Measurements from ENCODE around the gene PRKAG1.

PRKAG1 gene

DNA sequence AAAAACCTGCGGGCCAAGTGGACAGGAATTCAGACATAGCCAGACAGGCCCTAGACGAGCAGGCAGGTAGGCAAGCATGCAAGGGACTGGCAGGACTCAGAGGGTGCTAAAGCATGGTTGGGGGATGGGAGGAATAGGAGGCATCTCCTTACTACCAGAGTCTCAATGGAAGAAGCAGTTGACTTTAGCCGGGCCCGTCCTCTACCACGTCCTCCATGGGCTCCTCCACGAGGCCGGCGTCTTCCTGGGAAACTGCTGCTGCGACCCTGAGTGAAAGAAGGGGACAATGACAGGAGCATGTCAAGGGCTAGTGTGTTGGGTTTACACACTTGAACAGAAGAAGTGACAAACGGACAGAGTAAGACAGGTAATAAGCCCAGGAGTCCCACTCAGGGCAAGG, 30.4 kb upstream of the PRKAG1 start:
- peaks cover 97% of the 10 kb centered on the region for H3K36me3 ChIP-seq (ENCODE audit: insufficient read depth, insufficient read length, low read length)
- H3K4me3 ChIP-seq (ENCODE audit: insufficient read length, low read depth): no peak overlapping the region
- TF ChIP-seq SUZ12 (IDR thresholded peaks at IDR 0.05; ENCODE audit: extremely low read depth, insufficient read depth, insufficient read length) (no peak), YY1 (IDR thresholded peaks at IDR 0.05; ENCODE audit: insufficient read depth, insufficient read length) (no peak), ZNF274 (IDR thresholded peaks at IDR 0.05; ENCODE audit: low read depth, low read length) (no peak)
- no peaks in the 10 kb centered on the region for H3K4me1 ChIP-seq (ENCODE audit: insufficient read depth, insufficient read length)
- H3K27me3 ChIP-seq (ENCODE audit: insufficient read depth, insufficient read length): no peaks in the 10 kb centered on the region
- no peak overlapping the region for H3K9ac ChIP-seq (ENCODE audit: insufficient read length, low read depth)
- no peaks in the 10 kb centered on the region for H3K9me3 ChIP-seq (ENCODE audit: insufficient read depth, low read length)
- no peak for DNase-seq (ENCODE audit: low read depth, low spot score)

GRCh38 chr12:49046129-49046895, 27.7 kb upstream of the PRKAG1 start:
- Histone ChIP-seq H3K4me1 (ENCODE audit: insufficient read depth, insufficient read length) (peaks cover 3% of the 10 kb centered on the region), H3K4me3 (ENCODE audit: insufficient read length, low read depth) (no peak overlapping the region), H3K9ac (ENCODE audit: insufficient read length, low read depth) (no peak overlapping the region), H3K9me3 (ENCODE audit: insufficient read depth, low read length) (no peaks in the 10 kb centered on the region), H3K27me3 (ENCODE audit: insufficient read depth, insufficient read length) (no peaks in the 10 kb centered on the region), H3K36me3 (ENCODE audit: insufficient read depth, insufficient read length, low read length) (peaks cover 97% of the 10 kb centered on the region)
- TF ChIP-seq YY1 (IDR thresholded peaks at IDR 0.05; ENCODE audit: insufficient read depth, insufficient read length): no peak
- TF ChIP-seq SUZ12 (IDR thresholded peaks at IDR 0.05; ENCODE audit: extremely low read depth, insufficient read depth, insufficient read length): no peak
- no peak for TF ChIP-seq ZNF274 (IDR thresholded peaks at IDR 0.05; ENCODE audit: low read depth, low read length)
- DNase-seq (ENCODE audit: low read depth, low spot score): no peak

GRCh38 chr12:49044660-49045059, 26.1 kb upstream of the PRKAG1 start:
- DNase-seq (ENCODE audit: low read depth, low spot score): no peak
- Histone ChIP-seq H3K4me3 (ENCODE audit: insufficient read length, low read depth) (no peak overlapping the region), H3K9me3 (ENCODE audit: insufficient read depth, low read length) (no peaks in the 10 kb centered on the region), H3K9ac (ENCODE audit: insufficient read length, low read depth) (no peak overlapping the region), H3K4me1 (ENCODE audit: insufficient read depth, insufficient read length) (peaks cover 3% of the 10 kb centered on the region), H3K27me3 (ENCODE audit: insufficient read depth, insufficient read length) (no peaks in the 10 kb centered on the region), H3K36me3 (ENCODE audit: insufficient read depth, insufficient read length, low read length) (peaks cover 97% of the 10 kb centered on the region)
- TF ChIP-seq ZNF274 (IDR thresholded peaks at IDR 0.05; ENCODE audit: low read depth, low read length): no peak
- no peak for TF ChIP-seq YY1 (IDR thresholded peaks at IDR 0.05; ENCODE audit: insufficient read depth, insufficient read length)
- no peak for TF ChIP-seq SUZ12 (IDR thresholded peaks at IDR 0.05; ENCODE audit: extremely low read depth, insufficient read depth, insufficient read length)

GRCh38 chr12:49043856-49044258, 25.3 kb upstream of the PRKAG1 start:
- no peak overlapping the region for H3K9ac ChIP-seq (ENCODE audit: insufficient read length, low read depth)
- peak; percentile 54 for DNase-seq (ENCODE audit: low read depth, low spot score)
- H3K27me3 ChIP-seq (ENCODE audit: insufficient read depth, insufficient read length): no peaks in the 10 kb centered on the region
- no peaks in the 10 kb centered on the region for H3K9me3 ChIP-seq (ENCODE audit: insufficient read depth, low read length)
- H3K36me3 ChIP-seq (ENCODE audit: insufficient read depth, insufficient read length, low read length): peaks cover 97% of the 10 kb centered on the region
- H3K4me3 ChIP-seq (ENCODE audit: insufficient read length, low read depth): no peak overlapping the region
- H3K4me1 ChIP-seq (ENCODE audit: insufficient read depth, insufficient read length): peaks cover 3% of the 10 kb centered on the region
- TF ChIP-seq YY1 (IDR thresholded peaks at IDR 0.05; ENCODE audit: insufficient read depth, insufficient read length): no peak
- no peak for TF ChIP-seq ZNF274 (IDR thresholded peaks at IDR 0.05; ENCODE audit: low read depth, low read length)

GRCh38 chr12:49043241-49043640, 24.7 kb upstream of the PRKAG1 start:
- no peak for DNase-seq (ENCODE audit: low read depth, low spot score)
- Histone ChIP-seq H3K4me1 (ENCODE audit: insufficient read depth, insufficient read length) (peaks cover 3% of the 10 kb centered on the region), H3K36me3 (ENCODE audit: insufficient read depth, insufficient read length, low read length) (peaks cover 97% of the 10 kb centered on the region), H3K27me3 (ENCODE audit: insufficient read depth, insufficient read length) (no peaks in the 10 kb centered on the region), H3K9me3 (ENCODE audit: insufficient read depth, low read length) (no peaks in the 10 kb centered on the region), H3K9ac (ENCODE audit: insufficient read length, low read depth) (no peak overlapping the region), H3K4me3 (ENCODE audit: insufficient read length, low read depth) (no peak overlapping the region)
- TF ChIP-seq SUZ12 (IDR thresholded peaks at IDR 0.05; ENCODE audit: extremely low read depth, insufficient read depth, insufficient read length) (no peak), YY1 (IDR thresholded peaks at IDR 0.05; ENCODE audit: insufficient read depth, insufficient read length) (no peak), ZNF274 (IDR thresholded peaks at IDR 0.05; ENCODE audit: low read depth, low read length) (no peak)

DNA sequence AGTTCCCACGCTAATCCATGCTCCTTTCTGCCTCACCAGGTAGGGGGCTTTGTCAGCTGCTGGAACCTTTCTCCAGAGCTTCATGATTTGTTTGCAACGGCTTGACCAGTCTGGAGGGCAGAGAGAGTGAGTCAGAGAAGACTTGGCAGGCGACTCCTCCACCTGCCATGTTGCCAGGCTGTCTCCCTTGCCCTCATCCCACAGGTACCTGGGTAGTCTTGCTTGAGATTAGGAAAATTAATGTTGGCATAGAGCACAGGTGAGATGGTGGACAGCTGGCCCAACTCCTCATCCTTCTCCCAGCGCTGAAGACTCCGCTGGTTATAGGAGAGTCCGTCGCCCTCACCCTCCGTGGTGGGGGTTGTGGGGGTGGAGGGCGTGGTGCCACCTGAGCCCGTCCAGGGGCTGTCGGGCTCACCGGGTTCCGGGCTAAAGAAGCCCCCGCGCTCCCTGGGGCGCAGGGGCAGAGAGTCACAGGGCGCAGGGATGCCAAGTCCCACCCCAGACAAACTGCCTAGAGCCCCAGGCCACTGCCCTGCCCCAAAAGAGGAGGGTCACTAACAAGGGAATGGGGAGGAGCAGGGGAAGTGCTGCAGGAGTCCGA, 23.4 kb upstream of the PRKAG1 start:
- DNase-seq (ENCODE audit: low read depth, low spot score): no peak
- Histone ChIP-seq H3K4me1 (ENCODE audit: insufficient read depth, insufficient read length) (peaks cover 3% of the 10 kb centered on the region), H3K9ac (ENCODE audit: insufficient read length, low read depth) (no peak overlapping the region), H3K27me3 (ENCODE audit: insufficient read depth, insufficient read length) (no peaks in the 10 kb centered on the region), H3K36me3 (ENCODE audit: insufficient read depth, insufficient read length, low read length) (peaks cover 98% of the 10 kb centered on the region), H3K4me3 (ENCODE audit: insufficient read length, low read depth) (no peak overlapping the region), H3K9me3 (ENCODE audit: insufficient read depth, low read length) (no peaks in the 10 kb centered on the region)
- TF ChIP-seq YY1 (IDR thresholded peaks at IDR 0.05; ENCODE audit: insufficient read depth, insufficient read length) (no peak), SUZ12 (IDR thresholded peaks at IDR 0.05; ENCODE audit: extremely low read depth, insufficient read depth, insufficient read length) (no peak), ZNF274 (IDR thresholded peaks at IDR 0.05; ENCODE audit: low read depth, low read length) (no peak)

GRCh38 chr12:49041036-49041880, 22.7 kb upstream of the PRKAG1 start:
- peaks cover 3% of the 10 kb centered on the region for H3K4me1 ChIP-seq (ENCODE audit: insufficient read depth, insufficient read length)
- no peaks in the 10 kb centered on the region for H3K27me3 ChIP-seq (ENCODE audit: insufficient read depth, insufficient read length)
- no peak overlapping the region for H3K4me3 ChIP-seq (ENCODE audit: insufficient read length, low read depth)
- no peak for DNase-seq (ENCODE audit: low read depth, low spot score)
- no peaks in the 10 kb centered on the region for H3K9me3 ChIP-seq (ENCODE audit: insufficient read depth, low read length)
- H3K9ac ChIP-seq (ENCODE audit: insufficient read length, low read depth): no peak overlapping the region
- peaks cover 98% of the 10 kb centered on the region for H3K36me3 ChIP-seq (ENCODE audit: insufficient read depth, insufficient read length, low read length)
- TF ChIP-seq ZNF274 (IDR thresholded peaks at IDR 0.05; ENCODE audit: low read depth, low read length) (no peak), SUZ12 (IDR thresholded peaks at IDR 0.05; ENCODE audit: extremely low read depth, insufficient read depth, insufficient read length) (no peak), YY1 (IDR thresholded peaks at IDR 0.05; ENCODE audit: insufficient read depth, insufficient read length) (no peak)
